ENCODE measurements around the gene TTC38.
"Not testable (repeated sequence)": the region's sequence is repeated elsewhere in the genome, so short reads cannot be mapped to it uniquely, and the experiment has no call there.

TTC38 gene

DNA sequence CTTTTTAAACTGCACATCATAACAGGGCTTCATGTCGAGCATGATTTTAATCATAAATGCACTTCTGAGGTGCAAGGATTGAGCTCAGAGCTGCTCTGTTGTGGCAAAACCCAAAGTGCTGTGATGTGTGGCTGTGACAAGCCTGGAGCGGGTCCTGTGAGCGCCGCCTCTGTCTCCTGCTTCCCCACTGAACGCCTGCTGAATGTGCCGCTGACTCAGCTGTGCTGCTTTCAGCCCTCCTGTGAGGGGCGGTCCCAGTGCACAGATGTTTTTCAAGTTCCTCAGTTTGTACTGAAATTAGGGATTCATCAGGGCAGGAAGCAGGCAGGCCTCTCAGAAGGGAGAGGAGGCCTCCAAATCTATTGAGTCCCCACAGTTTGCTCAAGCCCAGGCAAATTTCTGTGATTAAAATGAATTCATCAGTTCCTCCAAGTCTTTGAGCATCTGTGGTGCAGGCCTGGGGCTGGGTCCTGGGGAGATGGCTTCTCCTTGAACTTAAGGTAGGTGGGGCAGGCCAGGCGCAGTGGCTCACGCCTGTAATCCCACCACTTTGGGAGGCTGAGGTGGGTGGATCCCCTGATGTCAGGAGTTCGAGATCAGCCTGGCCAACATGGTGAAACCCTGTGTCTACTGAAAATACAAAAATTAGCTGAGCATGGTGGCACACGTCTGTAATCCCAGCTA lies 25.9 kb downstream of the TTC38 start:
- DNase-seq (ENCODE audit: insufficient read length, low spot score) (no peak), FAIRE-seq (no peak)

DNA sequence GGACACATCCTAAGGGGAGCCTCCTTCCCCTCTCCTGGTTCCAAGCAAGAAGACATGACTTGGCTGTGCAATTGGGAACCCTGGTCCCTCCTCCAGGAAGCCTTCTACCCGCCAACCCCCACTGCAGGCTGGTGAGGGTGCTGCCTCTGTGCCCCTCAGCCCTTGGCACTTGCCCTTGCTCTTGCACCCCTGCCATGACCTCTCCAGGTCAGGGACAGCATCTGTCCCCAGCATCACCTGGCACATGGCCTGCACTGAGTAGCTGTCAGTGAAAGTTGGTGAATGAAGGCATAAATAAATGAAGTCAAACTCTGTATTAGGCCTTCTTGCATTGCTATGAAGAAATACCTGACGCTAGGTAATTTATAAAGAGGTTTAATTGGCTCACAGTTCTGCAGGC lies 27.0 kb downstream of the TTC38 start:
- DNase-seq (ENCODE audit: insufficient read length, low spot score) (no peak), FAIRE-seq (no peak)

DNA sequence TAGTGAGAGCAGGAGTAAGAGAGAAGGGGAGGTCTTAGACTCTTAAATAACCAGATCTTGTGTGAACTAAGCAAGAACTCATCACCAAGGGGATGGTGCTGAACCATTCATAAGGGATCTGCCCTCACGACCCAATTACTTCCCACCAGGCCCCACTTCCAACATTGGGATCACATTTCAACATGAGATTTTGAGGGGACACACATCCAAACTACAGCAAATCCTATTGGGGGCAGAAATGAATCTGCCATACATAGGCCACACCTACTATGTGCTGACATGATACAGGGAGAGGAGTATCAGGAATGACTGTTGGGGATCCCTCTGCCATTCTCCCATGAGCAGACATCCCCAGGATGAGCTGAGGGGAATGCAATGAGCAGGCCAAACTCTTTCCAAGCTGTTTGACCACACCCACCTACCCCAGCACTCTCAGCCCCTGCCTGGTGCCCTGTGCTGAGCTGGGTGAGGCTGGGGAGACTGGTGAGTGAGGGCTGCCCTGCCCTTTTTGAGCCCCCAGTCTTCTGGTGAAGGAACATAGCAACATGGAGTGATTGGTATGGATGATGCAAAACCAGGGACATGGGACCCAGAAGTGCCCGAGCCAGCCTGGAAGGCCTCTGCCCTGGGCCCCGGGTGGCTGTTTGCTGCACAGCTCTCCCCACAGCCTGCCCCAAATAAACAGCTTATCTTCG lies 27.6 kb downstream of the TTC38 start:
- no peak for FAIRE-seq
- no peak for DNase-seq (ENCODE audit: insufficient read length, low spot score)

DNA sequence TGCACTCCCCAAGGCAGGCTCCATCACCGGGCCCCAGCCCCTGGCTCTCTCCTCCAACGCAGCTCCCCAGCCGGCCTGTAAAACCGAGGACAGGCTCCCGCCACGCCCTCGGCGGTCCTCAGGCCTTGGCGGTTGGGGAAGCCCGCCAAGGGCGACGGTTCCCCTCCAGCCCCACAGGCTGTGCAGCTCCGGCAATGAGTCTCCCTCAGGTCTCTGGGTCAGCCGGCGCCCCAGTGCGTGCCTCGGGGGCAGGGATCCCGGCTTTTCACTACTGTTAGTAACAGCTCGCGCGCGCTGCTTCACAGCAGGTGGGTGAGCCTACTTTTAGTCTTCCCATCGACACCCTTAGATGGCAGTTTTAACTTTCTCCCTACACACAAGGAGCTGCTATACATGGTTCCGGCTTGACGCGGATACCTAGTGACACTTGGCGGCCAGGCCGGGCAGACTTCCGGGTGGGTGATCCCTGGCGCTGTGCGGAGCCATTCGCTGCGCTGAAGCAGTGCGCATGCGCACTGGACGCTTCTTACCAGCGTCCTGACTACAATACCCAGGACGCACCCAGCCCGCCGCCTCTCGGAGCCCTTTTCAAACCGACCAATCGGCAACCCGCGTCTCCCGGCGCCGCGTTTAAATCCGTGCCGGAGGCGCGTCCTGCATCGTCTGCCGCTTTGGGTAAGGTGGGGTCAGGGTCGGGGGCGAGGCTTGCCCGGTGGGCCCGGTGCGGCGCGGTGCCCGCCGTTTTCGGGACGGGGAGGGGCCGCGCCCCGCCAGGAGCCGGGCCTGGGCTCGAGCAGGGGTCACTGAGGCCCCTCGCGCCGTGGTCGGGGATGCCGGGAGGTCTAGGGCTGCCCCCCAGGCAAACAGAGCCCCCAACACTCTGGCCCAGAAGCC lies 28.7 kb downstream of the TTC38 start, which contains the start of gene GTSE1:
Gene GTSE1 (plus strand): TSS at position 614 of the 894 bp plus-strand sequence. CDS start 531 bp downstream, outside the sequence.
- FAIRE-seq (peak; percentile 96), DNase-seq (ENCODE audit: insufficient read length, low spot score) (peak; percentile 98)

DNA sequence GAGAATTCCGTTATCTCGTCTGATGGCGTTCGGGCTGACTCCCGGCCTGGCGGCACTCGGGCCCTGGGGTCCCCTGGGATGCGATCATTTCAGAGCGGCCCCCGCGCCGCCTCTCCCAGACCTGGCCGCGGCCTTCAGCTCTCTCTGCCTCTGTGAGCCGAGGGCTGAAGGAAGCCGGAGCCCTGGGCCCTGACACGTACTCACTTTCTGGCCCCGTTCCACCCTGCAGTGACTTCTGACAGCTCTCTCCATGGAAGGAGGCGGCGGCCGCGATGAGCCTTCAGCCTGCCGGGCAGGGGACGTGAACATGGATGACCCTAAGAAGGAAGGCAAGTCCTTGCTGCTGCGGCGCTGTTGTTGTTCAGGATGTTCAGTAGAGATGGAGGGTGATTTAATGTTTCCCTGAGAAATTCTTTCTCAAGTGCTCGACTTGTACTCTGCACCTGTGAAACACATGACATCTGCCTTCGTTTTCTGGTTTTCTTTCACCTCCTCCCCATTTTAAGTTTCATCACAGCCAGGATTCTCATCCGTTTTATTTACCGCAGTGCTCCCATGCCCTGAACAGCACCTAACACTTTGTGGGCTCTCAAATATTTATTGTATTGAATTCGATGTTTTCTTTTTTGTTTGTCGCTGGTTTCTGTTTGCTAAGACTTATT lies 29.5 kb downstream of the TTC38 start:
- FAIRE-seq (no peak), DNase-seq (ENCODE audit: insufficient read length, low spot score) (peak; percentile 11)

DNA sequence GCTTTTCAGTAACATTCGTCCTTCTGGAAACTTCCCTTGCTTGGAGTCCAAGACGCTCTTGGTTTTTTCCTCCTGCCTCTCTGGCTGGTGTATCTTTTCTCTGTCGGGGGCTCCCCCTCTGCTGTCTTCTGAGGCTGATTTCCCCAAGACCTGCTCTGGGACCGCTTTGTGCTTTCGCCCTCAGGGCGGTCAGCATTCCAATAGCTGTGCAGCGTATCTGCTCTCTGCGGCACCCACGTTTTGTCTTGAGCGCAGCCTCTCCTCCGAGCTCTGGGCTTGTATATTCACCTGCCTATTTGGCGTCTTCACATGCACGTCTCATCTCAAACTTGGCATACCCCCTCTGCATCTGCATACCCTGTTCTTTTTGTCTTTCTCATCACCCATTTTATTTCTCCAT lies 31.3 kb downstream of the TTC38 start:
- DNase-seq (ENCODE audit: insufficient read length, low spot score) (no peak), FAIRE-seq (no peak)

DNA sequence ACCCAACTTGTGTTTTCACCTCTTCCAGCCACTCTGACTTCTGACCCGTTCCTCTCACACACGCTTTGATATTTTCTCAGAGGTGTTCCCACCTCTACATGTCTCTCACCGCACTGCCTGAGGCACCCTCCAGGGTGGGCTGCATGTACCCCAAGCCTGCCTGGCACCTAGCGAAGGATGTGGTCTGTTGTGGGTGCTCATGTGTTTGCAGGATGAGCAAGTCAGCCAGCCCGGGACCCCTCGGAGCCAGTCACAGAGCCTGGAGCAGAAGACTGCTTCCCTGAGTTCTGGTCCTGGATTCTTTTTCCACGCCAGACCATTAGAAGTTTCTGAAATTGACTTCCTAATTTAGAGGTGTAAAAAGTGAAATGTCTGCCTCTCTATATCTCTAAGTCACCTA lies 32.7 kb downstream of the TTC38 start:
- no peak for DNase-seq (ENCODE audit: insufficient read length, low spot score)
- FAIRE-seq: no peak

DNA sequence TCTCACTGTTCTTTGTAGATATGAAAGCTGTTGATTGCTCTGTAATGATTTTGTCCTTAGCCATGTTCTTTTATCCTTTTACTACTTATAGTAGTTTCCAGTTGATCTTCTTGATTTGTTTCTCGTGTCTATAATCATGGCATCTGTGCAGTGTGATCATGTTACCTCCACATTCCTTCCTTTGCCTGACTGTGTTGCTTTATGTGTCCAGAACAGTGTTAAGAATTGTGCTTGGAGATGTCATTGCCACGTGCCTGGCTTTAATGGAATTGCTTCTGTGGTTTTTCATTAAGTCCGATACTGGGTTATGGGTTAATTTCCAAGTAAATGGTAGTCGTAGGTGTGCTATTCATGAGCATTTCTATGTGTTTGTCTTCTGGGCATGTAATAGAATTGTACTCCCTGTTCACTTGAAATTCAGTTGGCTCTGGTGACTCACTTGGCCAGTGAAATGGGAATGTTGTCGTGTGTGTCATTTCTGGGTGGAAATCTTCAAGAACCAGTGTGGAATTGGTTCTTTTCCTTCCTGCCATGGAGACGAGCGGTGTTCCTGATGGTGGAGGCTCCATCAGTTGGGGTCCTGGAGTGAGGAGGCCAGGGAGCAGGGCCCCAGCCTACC lies 35.6 kb downstream of the TTC38 start:
- FAIRE-seq (no peak), DNase-seq (ENCODE audit: insufficient read length, low spot score) (no peak)

DNA sequence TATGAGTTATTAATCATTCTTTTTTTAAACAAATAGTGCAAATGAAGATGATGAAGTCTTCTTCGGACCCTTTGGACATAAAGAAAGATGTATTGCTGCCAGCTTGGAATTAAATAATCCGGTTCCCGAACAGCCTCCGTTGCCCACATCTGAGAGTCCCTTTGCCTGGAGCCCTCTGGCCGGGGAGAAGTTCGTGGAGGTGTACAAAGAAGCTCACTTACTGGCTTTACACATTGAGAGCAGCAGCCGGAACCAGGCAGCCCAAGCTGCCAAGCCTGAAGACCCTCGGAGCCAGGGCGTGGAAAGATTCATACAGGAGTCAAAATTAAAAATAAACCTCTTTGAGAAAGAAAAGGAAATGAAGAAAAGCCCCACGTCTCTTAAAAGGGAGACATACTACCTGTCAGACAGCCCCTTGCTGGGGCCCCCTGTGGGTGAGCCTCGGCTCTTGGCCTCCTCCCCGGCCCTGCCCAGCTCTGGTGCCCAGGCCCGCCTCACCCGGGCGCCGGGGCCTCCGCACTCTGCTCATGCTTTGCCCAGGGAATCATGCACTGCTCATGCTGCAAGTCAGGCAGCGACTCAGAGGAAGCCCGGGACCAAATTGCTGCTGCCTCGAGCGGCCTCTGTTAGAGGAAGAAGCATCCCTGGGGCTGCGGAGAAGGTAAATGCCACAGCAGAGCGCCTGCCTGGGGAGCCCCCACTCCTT lies 40.6 kb downstream of the TTC38 start:
- no peak for FAIRE-seq
- no peak for DNase-seq (ENCODE audit: insufficient read length, low spot score)

DNA sequence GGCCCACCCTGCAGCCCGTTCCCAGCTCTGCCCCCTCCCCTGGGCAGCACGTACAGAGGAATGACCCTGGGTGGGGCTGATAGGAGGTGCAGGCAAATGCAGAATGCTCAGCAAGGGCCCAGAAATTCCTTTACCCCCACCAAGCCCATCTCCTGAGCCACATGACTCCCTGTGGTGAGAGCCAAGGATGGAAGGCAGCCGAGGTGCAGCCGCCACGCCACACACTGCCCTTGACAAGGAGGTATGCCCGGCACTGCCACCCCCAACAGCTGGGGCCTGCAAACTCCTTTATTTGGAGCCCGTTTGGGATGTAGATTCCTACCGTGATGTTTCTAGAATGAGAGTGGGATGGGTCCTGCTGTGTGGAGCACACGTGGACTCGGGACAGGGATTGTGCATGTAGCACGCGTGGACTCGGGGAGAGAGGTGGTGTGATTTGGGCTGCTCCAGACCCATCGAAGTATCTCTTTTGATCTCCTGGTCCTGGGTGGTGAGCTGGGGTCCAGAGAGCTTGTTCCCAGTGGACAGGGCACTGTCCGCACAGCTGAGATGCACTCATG lies 41.8 kb downstream of the TTC38 start:
- FAIRE-seq: no peak

DNA sequence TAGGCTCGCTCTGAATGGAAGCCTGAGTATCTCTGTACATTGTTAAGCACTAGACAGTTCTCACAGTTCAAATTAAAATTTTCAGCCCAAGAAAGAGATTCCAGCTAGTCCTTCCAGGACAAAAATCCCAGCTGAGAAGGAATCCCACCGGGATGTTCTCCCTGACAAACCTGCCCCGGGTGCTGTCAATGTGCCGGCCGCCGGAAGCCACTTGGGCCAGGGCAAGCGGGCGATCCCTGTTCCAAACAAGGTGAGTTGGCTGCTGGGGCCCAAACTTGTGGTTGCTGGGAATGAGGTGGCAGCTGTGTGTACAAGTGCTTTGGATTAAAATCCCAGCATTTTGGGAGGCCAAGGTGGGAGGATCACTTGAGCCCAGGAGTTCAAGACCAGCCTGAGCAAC lies 44.2 kb downstream of the TTC38 start:
- no peak for FAIRE-seq
- no peak for DNase-seq (ENCODE audit: insufficient read length, low spot score)

More for the DNA sequence above, 41.8 kb downstream of the TTC38 start:
- no peak for DNase-seq (ENCODE audit: insufficient read length, low spot score)

DNA sequence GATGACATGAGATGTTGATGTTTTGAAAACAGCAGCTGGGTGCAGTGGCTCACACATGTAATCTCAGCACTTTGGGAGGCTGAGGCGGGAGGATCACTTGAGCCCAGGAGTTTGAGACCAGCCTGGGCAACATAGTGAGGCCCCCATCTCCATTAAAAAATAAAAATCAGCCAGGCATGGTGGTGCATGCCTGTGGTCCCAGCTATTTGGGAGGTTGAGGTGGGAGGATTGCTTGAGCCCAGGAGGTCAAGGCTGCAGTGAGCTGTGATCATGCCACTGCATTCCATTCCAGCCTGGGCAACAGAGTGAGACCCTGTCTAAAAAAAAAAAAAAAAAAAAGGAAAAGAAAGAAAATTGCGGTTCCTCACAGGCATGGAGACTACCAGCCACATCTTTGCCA lies 45.0 kb downstream of the TTC38 start:
- DNase-seq (ENCODE audit: insufficient read length, low spot score); FAIRE-seq: not testable (repeated sequence)

DNA sequence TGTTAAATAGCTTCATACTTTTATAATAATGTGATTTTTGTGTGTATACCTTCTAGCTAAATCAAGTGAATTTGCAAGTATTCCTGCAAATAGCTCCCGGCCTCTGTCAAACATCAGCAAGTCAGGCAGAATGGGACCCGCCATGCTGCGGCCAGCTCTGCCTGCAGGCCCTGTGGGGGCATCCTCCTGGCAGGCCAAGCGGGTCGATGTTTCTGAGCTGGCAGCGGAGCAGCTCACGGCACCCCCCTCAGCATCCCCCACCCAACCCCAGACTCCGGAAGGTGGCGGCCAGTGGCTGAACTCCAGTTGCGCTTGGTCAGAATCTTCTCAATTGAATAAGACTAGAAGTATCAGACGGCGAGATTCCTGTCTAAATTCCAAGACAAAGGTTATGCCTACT lies 48.2 kb downstream of the TTC38 start:
- DNase-seq (ENCODE audit: insufficient read length, low spot score): no peak
- no peak for FAIRE-seq

DNA sequence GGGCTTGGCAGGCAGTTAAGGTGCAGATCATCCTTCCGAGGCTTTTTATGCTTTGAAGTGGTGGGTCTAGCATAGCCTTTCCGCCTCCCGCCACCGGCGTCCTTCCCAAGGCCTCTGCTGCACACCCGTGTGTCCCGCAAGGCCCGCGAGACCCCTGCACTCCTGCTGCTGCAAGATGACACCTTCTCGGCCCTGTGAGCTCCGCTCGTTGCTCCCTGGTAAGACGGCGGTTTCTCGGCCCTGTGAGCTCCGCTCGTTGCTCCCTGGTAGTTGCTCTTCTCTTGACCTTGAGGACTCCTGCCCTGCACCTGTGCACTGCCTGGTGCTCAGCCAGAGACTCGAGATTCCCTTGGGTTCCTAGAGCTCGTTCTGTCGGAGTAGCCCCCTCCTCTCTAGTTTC lies 49.8 kb downstream of the TTC38 start:
- DNase-seq (ENCODE audit: insufficient read length, low spot score) (no peak), FAIRE-seq (no peak)

DNA sequence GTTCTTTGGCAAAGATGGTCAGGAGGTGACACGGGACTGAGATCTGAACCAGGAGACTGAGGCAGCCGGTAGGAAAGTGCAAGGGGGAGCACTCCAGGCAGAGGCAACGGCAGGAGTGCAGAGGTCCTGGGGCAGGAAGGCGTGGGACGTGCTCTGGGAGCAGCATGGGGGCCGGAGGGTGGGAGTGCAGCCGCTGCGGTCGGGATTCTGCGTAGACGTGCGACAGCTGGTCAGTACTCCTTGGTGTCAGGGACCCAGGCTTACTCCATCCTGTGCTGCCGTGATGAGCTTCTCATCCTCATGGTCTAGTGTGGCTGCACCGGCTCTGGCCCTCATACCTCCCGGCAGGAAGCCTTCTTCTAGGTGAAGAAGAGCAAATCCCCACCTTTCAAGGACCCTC lies 50.8 kb downstream of the TTC38 start:
- DNase-seq (ENCODE audit: insufficient read length, low spot score) (no peak), FAIRE-seq (no peak)

DNA sequence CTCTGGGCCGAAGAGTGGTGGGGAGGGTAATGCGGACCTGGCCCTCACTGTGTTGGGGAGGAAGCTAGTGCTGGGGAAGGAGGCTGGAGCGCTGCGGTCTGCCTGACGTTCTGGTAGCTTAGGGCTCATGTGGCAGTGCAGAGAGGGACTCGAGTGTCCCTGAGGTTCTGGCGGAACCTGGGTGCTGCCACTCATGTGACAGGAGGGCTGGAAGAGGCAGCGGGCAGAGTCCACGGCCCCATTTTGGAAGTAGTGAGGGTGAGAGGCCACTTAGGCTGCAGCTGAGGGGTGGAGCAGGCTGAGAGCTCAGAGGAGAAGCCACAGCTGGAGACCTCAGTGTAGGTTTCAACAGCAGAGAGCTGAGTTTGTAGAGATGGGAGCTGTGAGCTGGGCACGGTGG lies 51.5 kb downstream of the TTC38 start:
- no peak for DNase-seq (ENCODE audit: insufficient read length, low spot score)
- FAIRE-seq: no peak

DNA sequence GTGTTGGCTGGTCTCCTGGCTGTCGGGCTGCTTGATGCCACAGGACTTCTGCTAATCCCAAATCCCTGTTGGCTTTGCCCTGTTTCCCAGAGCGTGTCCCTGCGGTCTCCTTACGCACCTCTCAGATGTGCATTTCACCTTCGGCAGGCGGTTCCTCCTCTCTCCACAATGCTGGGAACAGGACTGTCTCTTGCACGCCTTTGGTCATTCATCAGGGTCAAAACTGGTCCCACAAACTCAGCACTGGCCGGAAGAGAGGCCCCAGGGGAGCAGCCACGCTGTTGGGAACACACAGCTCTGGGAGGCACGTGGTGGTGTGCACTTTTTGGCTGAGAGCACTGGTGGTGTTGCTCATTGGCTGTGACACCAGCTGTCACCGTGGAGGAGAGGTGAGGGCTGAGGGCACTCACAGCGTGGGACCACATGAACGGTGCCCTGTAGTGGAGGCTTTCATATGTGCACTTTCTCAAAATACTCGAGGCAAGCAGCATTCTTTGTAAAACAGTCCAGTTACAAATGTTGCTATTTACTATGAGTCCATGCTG lies 52.4 kb downstream of the TTC38 start:
- FAIRE-seq (no peak), DNase-seq (ENCODE audit: insufficient read length, low spot score) (no peak)

DNA sequence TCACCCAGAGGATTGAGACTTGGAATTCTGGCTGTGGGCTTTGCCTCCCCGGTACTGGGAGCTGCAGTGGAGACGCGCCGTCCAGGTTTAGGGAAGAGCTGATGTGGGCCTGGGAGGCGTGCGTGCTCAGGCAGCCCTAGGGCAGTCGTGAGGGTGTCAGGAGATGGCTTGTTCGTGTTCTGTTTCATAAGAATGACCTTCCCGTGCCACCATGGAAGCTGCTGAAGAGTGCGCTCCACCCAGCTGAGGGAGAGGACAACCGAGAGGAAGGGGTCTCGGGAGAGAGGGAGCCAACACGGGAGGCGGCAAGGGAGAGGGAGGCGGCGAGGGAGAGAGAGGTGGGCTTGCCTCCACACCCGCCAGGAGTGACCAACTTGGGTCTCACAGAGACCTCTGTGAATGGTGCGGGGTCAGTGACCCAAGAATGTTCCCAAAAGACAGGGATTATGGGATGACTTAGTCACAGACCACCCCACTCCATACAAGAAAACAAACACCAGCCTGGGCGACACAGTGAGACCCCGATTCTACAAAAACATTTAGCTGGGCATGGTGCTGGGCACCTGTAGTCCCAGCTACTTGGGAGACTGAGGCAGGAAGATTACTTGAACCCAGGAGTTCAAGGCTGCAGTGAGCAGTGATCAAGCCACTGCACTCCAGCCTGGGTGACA lies 53.0 kb downstream of the TTC38 start:
- FAIRE-seq (no peak), DNase-seq (ENCODE audit: insufficient read length, low spot score) (no peak)

DNA sequence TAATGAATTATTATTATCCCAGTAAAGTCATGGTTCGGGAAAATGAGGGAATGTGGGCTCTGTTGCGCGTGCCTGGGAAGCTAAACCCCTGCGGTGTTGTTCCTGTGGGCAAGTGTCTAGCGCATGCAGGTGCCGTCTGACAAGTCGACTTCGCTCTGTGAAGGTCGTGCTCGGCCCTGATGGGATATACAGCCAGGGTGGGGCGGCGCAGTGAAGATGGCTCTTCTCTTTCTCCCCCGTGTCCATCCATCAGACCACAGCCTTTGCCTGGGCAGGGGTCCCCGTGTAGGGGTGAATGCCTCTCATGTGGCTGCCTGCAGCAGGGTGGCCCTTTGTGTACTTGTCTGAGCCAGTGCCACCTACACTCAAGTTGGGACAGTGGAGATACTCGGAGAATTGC lies 54.9 kb downstream of the TTC38 start:
- no peak for DNase-seq (ENCODE audit: insufficient read length, low spot score)
- no peak for FAIRE-seq
